Stimulated activated naive CD8-positive, alpha-beta T cell treated with anti-CD3 and anti-CD28 coated beads, Interleukin-15, Interleukin-2, amounts not matched to agents 100 ng/mL and 50 ng/mL, for 24 hours (primary cell): ENCODE measurements around the gene ZBED4.
A peak's percentile ranks its signal among the peaks of the same experiment; 100 is the strongest.

Experiments used
- H3K27ac Mint-ChIP-seq: one replicate; pipeline ENCODE4 v1.8.0; 2021; ENCODE audit warnings: mild to moderate bottlenecking, mixed read lengths
- H3K27me3 Mint-ChIP-seq: one replicate; pipeline ENCODE4 v1.8.0; 2021; ENCODE audit warnings: mixed read lengths
- H3K36me3 Mint-ChIP-seq: one replicate; pipeline ENCODE4 v1.8.0; 2021; ENCODE audit warnings: low read depth, mixed read lengths
- H3K4me1 Mint-ChIP-seq: one replicate; pipeline ENCODE4 v1.8.0; 2021; ENCODE audit warnings: low read depth, mixed read lengths
- H3K4me3 Mint-ChIP-seq: one replicate; pipeline ENCODE4 v1.8.0; 2021; ENCODE audit warnings: mild to moderate bottlenecking, mixed read lengths
- H3K9me3 Mint-ChIP-seq: one replicate; pipeline ENCODE4 v1.8.0; 2021; ENCODE audit warnings: mixed read lengths

ZBED4 gene

GRCh38 chr22:49934160-49934890 is 80.7 kb downstream of the ZBED4 start:
- H3K27ac Mint-ChIP-seq, result no peak overlapping the region
- no peaks in the 10 kb centered on the region for H3K27me3 Mint-ChIP-seq
- H3K9me3 Mint-ChIP-seq, result no peaks in the 10 kb centered on the region
- H3K4me3 Mint-ChIP-seq, result peak overlapping the region; percentile 63
- no peaks in the 10 kb centered on the region for H3K36me3 Mint-ChIP-seq
- peaks cover 44% of the 10 kb centered on the region for H3K4me1 Mint-ChIP-seq

- H3K9me3 Mint-ChIP-seq, result no peaks in the 10 kb centered on the region
- H3K27ac Mint-ChIP-seq, result no peak overlapping the region
- no peaks in the 10 kb centered on the region for H3K27me3 Mint-ChIP-seq
- no peaks in the 10 kb centered on the region for H3K36me3 Mint-ChIP-seq
- H3K4me1 Mint-ChIP-seq, result peaks cover 41% of the 10 kb centered on the region
- peak overlapping the region; percentile 53 for H3K4me3 Mint-ChIP-seq
Observed at GRCh38 chr22:49934891-49935557, 81.4 kb downstream of the ZBED4 start.

- no peak overlapping the region for H3K4me3 Mint-ChIP-seq
- H3K27me3 Mint-ChIP-seq, result no peaks in the 10 kb centered on the region
- no peaks in the 10 kb centered on the region for H3K9me3 Mint-ChIP-seq
- H3K36me3 Mint-ChIP-seq, result no peaks in the 10 kb centered on the region
- H3K4me1 Mint-ChIP-seq, result peaks cover 36% of the 10 kb centered on the region
- H3K27ac Mint-ChIP-seq, result no peak overlapping the region
Observed at GRCh38 chr22:49935561-49935960, 81.9 kb downstream of the ZBED4 start.

- Mint-ChIP-seq H3K4me3 (peak overlapping the region; percentile 66), H3K9me3 (no peaks in the 10 kb centered on the region), H3K27ac (peak overlapping the region; percentile 83), H3K27me3 (no peaks in the 10 kb centered on the region), H3K36me3 (no peaks in the 10 kb centered on the region), H3K4me1 (peaks cover 28% of the 10 kb centered on the region)
Observed at GRCh38 chr22:49936018-49936972, 82.7 kb downstream of the ZBED4 start.

- peaks cover 23% of the 10 kb centered on the region for H3K4me1 Mint-ChIP-seq
- peak overlapping the region; percentile 66 for H3K4me3 Mint-ChIP-seq
- H3K27ac Mint-ChIP-seq, result peak overlapping the region; percentile 83
- H3K36me3 Mint-ChIP-seq, result no peaks in the 10 kb centered on the region
- H3K27me3 Mint-ChIP-seq, result no peaks in the 10 kb centered on the region
- H3K9me3 Mint-ChIP-seq, result no peaks in the 10 kb centered on the region
Observed at GRCh38 chr22:49936973-49937757, 83.5 kb downstream of the ZBED4 start.

- no peaks in the 10 kb centered on the region for H3K9me3 Mint-ChIP-seq
- H3K36me3 Mint-ChIP-seq, result no peaks in the 10 kb centered on the region
Observed at GRCh38 chr22:49937758-49938564, 84.3 kb downstream of the ZBED4 start.

GRCh38 chr22:49938565-49939136 is 85.0 kb downstream of the ZBED4 start:
- Mint-ChIP-seq H3K4me1 (peaks cover 13% of the 10 kb centered on the region), H3K4me3 (no peak overlapping the region), H3K9me3 (no peaks in the 10 kb centered on the region), H3K27ac (no peak overlapping the region), H3K36me3 (no peaks in the 10 kb centered on the region), H3K27me3 (no peaks in the 10 kb centered on the region)

More at GRCh38 chr22:49937758-49938564, 84.3 kb downstream of the ZBED4 start:
- H3K27me3 Mint-ChIP-seq, result no peaks in the 10 kb centered on the region
- no peak overlapping the region for H3K27ac Mint-ChIP-seq
- H3K4me1 Mint-ChIP-seq, result peaks cover 19% of the 10 kb centered on the region
- no peak overlapping the region for H3K4me3 Mint-ChIP-seq
